Measurements from ENCODE around the gene FAM171A1.
"Not testable (repeated sequence)": the region's sequence is repeated elsewhere in the genome, so short reads cannot be mapped to it uniquely, and the experiment has no call there.

The FAM171A1 gene

GRCh38 chr10:15336211-15336610 is 34.9 kb downstream of the FAM171A1 start:
- TF ChIP-seq, protein P1, sequence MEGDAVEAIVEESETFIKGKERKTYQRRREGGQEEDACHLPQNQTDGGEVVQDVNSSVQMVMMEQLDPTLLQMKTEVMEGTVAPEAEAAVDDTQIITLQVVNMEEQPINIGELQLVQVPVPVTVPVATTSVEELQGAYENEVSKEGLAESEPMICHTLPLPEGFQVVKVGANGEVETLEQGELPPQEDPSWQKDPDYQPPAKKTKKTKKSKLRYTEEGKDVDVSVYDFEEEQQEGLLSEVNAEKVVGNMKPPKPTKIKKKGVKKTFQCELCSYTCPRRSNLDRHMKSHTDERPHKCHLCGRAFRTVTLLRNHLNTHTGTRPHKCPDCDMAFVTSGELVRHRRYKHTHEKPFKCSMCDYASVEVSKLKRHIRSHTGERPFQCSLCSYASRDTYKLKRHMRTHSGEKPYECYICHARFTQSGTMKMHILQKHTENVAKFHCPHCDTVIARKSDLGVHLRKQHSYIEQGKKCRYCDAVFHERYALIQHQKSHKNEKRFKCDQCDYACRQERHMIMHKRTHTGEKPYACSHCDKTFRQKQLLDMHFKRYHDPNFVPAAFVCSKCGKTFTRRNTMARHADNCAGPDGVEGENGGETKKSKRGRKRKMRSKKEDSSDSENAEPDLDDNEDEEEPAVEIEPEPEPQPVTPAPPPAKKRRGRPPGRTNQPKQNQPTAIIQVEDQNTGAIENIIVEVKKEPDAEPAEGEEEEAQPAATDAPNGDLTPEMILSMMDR (IDR thresholded peaks at IDR 0.05; ENCODE audit: low read depth, low read length, missing control alignments) = no peak
- no peak overlapping the region for H3K4me3 ChIP-seq (replicated peaks; ENCODE audit: low read depth, low read length)
- no peak for DNase-seq (ENCODE audit: extremely low read depth, low read depth)

GRCh38 chr10:15335508-15335907 is 35.6 kb downstream of the FAM171A1 start:
- no peak for DNase-seq (ENCODE audit: extremely low read depth, low read depth)
- TF ChIP-seq, protein P1 (IDR thresholded peaks at IDR 0.05; ENCODE audit: low read depth, low read length, missing control alignments) = no peak
- no peak overlapping the region for H3K4me3 ChIP-seq (replicated peaks; ENCODE audit: low read depth, low read length)

GRCh38 chr10:15334650-15335323 is 36.3 kb downstream of the FAM171A1 start:
- TF ChIP-seq, protein P1 (IDR thresholded peaks at IDR 0.05; ENCODE audit: low read depth, low read length, missing control alignments) = no peak
- no peak for DNase-seq (ENCODE audit: extremely low read depth, low read depth)

GRCh38 chr10:15333909-15334649 is 37.0 kb downstream of the FAM171A1 start:
- TF ChIP-seq, protein P1 (IDR thresholded peaks at IDR 0.05; ENCODE audit: low read depth, low read length, missing control alignments) = no peak
- no peak for DNase-seq (ENCODE audit: extremely low read depth, low read depth)
- no peak overlapping the region for H3K4me3 ChIP-seq (replicated peaks; ENCODE audit: low read depth, low read length)

More at GRCh38 chr10:15334650-15335323, 36.3 kb downstream of the FAM171A1 start:
- no peak overlapping the region for H3K4me3 ChIP-seq (replicated peaks; ENCODE audit: low read depth, low read length)

DNA sequence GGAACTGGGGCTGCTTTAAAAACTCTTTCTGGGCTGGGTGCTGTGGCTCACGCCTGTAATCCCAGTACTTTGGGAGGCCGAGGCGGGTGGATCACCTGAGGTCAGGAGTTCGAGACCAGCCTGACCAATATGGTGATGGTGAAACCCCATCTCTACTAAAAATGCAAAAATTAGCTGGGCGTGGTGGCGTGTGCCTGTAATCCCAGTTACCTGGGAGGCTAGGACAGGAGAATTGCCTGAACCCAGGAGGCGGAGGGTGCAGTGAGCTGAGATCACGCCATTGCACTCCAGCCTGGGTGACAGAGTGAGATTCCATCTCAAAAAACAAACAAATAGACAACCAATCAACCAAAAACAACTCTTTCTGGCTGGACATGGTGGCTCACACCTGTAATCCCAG is 37.9 kb downstream of the FAM171A1 start:
- DNase-seq (ENCODE audit: extremely low read depth, low read depth); H3K4me3 ChIP-seq (replicated peaks; ENCODE audit: low read depth, low read length): not testable (repeated sequence)

GRCh38 chr10:15331461-15331860 is 39.6 kb downstream of the FAM171A1 start:
- no peak for DNase-seq (ENCODE audit: extremely low read depth, low read depth)
- TF ChIP-seq, protein P1 (IDR thresholded peaks at IDR 0.05; ENCODE audit: low read depth, low read length, missing control alignments) = no peak
- no peak overlapping the region for H3K4me3 ChIP-seq (replicated peaks; ENCODE audit: low read depth, low read length)

DNA sequence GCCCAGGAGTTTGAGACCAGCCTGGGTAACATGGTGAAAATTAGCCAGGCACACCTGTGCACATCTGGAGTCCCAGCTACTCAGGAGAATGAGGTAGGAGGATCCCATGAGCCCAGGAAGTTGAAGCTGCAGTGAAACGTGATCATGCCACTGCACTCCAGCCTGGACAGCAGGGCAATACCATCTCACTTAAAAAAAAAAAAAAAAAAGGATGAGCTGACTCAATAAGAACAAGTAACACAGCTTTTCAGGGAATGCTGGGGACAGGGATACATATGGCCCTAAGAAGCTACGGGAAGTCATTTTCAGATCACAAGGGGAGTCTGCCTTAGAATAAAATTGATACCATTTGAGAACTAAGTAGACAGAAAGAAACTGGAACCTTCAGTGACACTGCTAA is 41.7 kb downstream of the FAM171A1 start:
- no peak for DNase-seq (ENCODE audit: extremely low read depth, low read depth)
- H3K4me3 ChIP-seq (replicated peaks; ENCODE audit: low read depth, low read length) = no peak overlapping the region
- TF ChIP-seq, protein P1 (IDR thresholded peaks at IDR 0.05; ENCODE audit: low read depth, low read length, missing control alignments) = no peak
